Thoracic aorta (tissue), 2 donors: ENCODE data around the gene PTPN14. TPM values are rescaled to one million over a fixed set of nuclear protein-coding genes. Genes with fewer than 3 reads are reported as not detected.

ENCODE experiments used
- ATAC-seq: fragments of 150-250 bp; one replicate; pipeline ENCODE4 v1.8.0; 2017; ENCODE audit warnings: low read depth; ENCODE audit not compliant: insufficient number of reproducible peaks, low FRiP score
- DNase-seq: peaks from one replicate; pipeline ENCODE4 v3.0.0-alpha.2; 2020; ENCODE audit warnings: low spot score
- H3K27ac ChIP-seq, 2 donors: fragments of 200-600 bp; sonication (generic); 1 replicate in 1 of 2; 2 replicates in 1 of 2; pipeline ENCODE4 v1.5.1; 2016; ENCODE audit warnings: mild to moderate bottlenecking in 2 of 2, moderate library complexity in 2 of 2
- H3K27me3 ChIP-seq: fragments of 200-600 bp; sonication (generic); replicated peaks from 2 replicates; pipeline ENCODE4 v1.6.0; 2016; ENCODE audit warnings: mild to moderate bottlenecking; ENCODE audit not compliant: insufficient read depth
- H3K36me3 ChIP-seq: fragments of 200-600 bp; sonication (generic); one replicate; pipeline ENCODE4 v1.5.1; 2016
- H3K4me1 ChIP-seq, 2 donors: fragments of 200-600 bp; sonication (generic); 1 replicate in 1 of 2; 2 replicates in 1 of 2; pipeline versions ENCODE4 v1.5.1 to v1.6.0; 2016; ENCODE audit warnings: low read depth in 2 of 2, mild to moderate bottlenecking in 1 of 2; ENCODE audit not compliant: control insufficient read depth in 1 of 2
- H3K4me3 ChIP-seq: fragments of 200-600 bp; sonication (generic); 2 replicates; pipeline ENCODE4 v1.5.1; 2016; ENCODE audit warnings: mild to moderate bottlenecking
- H3K9me3 ChIP-seq: fragments of 200-600 bp; sonication (generic); 2 replicates; pipeline ENCODE4 v1.5.1; 2016
- total RNA-seq, 2 donors: library from RNA; depleted of rRNA; stranded (reverse); fragments of >200 nt; gene quantifications; one replicate each; pipeline versions ENCODE4 v1.1.0 to v1.2.3, GENCODE V29; 2016
- TF ChIP-seq, protein P1 (sequence below): fragments of 200-600 bp; sonication (generic); IDR thresholded peaks from one replicate; pipeline ENCODE4 v1.5.1; 2019; ENCODE audit warnings: antibody characterized with exemption

The PTPN14 gene
- total RNA-seq, 2 donors from 2014 or later = 33.3 to 63.8 TPM

DNA sequence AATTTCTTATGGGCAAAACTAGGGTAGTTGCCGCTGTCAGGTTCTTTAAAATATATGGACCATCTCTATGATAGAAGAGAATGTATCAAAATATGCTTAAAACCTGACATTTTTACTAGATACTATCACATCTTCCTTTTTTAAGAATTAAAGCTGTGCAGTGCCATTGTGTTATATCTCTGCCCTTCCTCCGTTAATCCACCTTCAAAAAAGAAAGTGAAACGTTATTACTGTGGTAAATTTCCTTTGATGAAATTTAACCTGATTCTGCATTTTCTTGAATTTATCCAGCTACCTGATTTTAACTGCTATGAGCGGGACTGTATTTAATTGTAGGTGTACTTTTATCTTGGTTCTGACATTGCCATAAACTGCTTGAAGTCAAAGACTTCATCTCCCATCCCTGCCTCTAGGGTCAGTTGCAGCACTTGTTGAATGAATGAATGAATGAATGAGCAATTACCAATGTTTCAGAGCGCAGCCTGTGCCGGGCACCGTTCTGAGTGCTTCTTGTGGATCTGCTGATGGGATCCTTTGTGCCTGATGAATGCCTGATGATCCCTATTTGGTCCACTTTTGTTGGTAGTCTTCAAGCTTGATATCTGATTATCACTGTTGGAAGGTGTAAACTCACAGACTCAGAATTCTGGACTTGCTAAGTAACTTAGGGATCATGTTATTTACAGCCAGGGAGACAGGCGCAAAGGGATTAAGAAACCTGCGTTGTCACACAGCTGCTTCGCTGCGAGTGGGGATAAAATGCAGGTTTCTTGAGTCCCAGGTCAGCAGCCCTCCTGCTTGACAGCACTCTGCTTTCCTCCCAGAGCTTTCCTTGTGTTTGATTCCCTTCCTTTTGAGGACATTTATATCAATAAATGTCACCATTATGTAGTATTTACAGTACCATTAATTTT is 240.4 kb downstream of the PTPN14 start:
- Histone ChIP-seq H3K36me3 (no peaks in the 10 kb centered on the region), H3K27ac (no peak overlapping the region), H3K4me3 (no peak overlapping the region), H3K9me3 (no peaks in the 10 kb centered on the region), H3K4me1 (no peaks in the 10 kb centered on the region), H3K27me3 (no peaks in the 10 kb centered on the region)
- TF ChIP-seq, protein P1, sequence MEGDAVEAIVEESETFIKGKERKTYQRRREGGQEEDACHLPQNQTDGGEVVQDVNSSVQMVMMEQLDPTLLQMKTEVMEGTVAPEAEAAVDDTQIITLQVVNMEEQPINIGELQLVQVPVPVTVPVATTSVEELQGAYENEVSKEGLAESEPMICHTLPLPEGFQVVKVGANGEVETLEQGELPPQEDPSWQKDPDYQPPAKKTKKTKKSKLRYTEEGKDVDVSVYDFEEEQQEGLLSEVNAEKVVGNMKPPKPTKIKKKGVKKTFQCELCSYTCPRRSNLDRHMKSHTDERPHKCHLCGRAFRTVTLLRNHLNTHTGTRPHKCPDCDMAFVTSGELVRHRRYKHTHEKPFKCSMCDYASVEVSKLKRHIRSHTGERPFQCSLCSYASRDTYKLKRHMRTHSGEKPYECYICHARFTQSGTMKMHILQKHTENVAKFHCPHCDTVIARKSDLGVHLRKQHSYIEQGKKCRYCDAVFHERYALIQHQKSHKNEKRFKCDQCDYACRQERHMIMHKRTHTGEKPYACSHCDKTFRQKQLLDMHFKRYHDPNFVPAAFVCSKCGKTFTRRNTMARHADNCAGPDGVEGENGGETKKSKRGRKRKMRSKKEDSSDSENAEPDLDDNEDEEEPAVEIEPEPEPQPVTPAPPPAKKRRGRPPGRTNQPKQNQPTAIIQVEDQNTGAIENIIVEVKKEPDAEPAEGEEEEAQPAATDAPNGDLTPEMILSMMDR = no peak
- DNase-seq (no peak), ATAC-seq (no peak)

DNA sequence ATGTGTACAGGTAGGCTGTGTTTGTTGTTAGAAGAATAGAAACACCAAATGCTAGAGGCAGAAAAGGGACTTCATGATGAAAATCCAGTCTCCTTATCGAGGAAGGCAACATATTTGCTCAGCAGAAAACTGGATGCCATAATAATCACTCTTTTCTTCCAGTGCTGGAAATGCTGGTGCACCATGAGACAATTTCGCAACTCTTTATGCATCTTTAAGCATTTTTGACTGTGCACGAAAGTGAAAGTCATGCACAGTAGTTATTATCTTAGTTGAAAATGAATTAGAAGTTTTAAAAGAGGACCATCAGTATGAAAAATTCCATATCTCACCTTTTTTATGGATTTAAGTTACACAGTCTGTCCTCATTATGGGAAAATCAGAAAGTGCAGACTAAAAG is 241.4 kb downstream of the PTPN14 start:
- H3K36me3 ChIP-seq = no peaks in the 10 kb centered on the region
- ATAC-seq = no peak
- no peaks in the 10 kb centered on the region for H3K4me1 ChIP-seq
- no peak for DNase-seq
- H3K4me3 ChIP-seq = no peak overlapping the region
- no peaks in the 10 kb centered on the region for H3K27me3 ChIP-seq
- H3K27ac ChIP-seq = no peak overlapping the region
- H3K9me3 ChIP-seq = no peaks in the 10 kb centered on the region
- TF ChIP-seq, protein P1 = no peak

DNA sequence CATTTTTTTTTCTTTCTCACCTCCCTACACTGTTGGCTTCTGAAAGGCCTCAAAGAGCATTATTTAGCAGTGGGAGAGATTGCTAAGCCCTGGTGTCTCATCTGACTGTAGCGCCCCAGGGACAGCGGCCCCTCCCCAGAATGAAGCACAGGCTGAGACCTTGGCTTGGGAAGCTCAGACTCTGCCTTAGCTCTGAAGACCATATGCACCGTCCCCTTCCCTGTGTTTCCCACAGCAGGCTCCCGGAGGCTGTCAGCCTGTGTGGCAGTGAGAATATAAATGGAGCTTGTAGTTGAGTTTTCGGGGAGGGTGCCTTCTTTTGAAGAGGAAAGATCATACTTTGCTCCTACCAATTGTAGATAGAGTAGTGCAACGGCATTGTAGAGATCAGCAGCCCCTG is 245.1 kb downstream of the PTPN14 start:
- Histone ChIP-seq H3K27ac (no peak overlapping the region), H3K4me1 (peaks cover 0 to 5% of the 10 kb centered on the region in 2 donors), H3K4me3 (no peak overlapping the region), H3K27me3 (no peaks in the 10 kb centered on the region), H3K9me3 (no peaks in the 10 kb centered on the region), H3K36me3 (no peaks in the 10 kb centered on the region)
- TF ChIP-seq, protein P1 = no peak
- ATAC-seq (no peak), DNase-seq (no peak)

DNA sequence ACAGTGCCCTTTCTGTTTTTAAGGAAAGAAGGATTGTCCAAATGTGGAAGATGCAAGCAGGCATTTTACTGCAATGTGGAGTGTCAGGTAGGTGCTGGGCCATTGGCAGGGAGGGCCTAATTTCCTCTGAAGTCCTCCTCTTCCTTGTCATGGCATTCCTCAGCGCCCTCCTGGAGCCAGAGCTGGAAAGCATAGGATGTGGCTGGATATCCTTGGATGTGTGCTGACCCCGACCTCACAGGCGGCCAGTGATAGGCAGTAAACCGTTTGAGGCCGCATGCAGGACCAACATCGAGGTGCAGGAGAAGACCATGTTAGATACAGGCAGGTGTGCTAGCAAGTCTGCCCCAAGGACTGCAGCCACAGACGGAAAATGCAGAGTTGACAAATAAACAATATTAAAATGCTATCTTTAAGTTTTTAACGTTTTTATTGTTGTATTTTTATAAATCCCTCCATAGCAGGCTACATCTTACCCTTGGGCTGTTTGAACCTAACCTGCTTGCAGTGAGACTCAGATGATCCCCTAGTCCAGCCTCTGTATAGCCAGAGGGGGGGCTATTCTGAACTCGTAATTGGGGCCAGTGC is 246.1 kb downstream of the PTPN14 start:
- no peak for ATAC-seq
- TF ChIP-seq, protein P1 = no peak
- Histone ChIP-seq H3K36me3 (no peaks in the 10 kb centered on the region), H3K4me3 (no peak overlapping the region), H3K9me3 (no peaks in the 10 kb centered on the region), H3K4me1 (peaks cover 0 to 5% of the 10 kb centered on the region in 2 donors), H3K27ac (no peak overlapping the region), H3K27me3 (no peaks in the 10 kb centered on the region)
- DNase-seq = no peak

DNA sequence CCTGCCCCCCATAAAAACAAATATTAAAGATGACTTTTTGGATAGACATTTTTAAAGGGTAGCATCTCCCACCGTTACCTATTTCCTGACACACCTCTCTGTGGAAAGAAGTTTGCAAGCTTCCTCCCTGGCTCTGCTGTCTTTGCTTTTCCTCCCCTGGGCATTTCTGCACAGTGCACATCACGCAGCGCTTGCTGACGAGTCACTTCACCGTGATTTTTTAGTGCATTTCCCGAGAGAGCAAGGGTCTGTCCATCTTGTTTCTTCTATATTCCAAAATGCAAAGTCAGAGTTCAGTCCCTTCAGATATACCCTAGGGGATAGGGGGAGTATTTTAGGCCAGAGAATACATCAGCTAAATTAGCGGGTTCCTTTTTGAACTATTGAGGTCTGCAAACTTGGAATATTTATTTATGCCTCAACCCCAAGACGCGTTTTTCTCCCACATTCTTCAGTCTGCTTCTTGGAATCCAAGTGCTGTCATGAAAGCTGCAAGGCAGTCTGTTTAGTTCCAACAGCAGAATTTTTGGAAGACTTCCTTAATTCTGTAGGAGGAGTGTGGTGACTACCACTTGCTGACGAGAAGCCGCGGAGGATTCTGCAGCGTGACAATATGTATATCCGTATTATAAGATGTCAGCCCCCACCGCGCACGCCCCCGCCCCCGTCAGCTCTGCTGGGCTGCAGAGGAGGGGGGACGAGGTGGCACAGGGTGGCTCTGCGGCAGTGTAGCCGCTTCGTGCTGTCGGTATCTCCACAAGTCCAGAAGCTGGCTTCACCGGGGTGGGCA is 248.1 kb downstream of the PTPN14 start:
- peaks cover 0 to 5% of the 10 kb centered on the region in 2 donors for H3K4me1 ChIP-seq
- no peaks in the 10 kb centered on the region for H3K9me3 ChIP-seq
- ATAC-seq (no peak), DNase-seq (no peak)
- peak overlapping the region; percentile 54 for H3K4me3 ChIP-seq
- H3K27me3 ChIP-seq = no peaks in the 10 kb centered on the region
- no peaks in the 10 kb centered on the region for H3K36me3 ChIP-seq
- H3K27ac ChIP-seq = no peak overlapping the region
- TF ChIP-seq, protein P1 = no peak
